ENCODE data around the gene HES3.

The HES3 gene

DNA sequence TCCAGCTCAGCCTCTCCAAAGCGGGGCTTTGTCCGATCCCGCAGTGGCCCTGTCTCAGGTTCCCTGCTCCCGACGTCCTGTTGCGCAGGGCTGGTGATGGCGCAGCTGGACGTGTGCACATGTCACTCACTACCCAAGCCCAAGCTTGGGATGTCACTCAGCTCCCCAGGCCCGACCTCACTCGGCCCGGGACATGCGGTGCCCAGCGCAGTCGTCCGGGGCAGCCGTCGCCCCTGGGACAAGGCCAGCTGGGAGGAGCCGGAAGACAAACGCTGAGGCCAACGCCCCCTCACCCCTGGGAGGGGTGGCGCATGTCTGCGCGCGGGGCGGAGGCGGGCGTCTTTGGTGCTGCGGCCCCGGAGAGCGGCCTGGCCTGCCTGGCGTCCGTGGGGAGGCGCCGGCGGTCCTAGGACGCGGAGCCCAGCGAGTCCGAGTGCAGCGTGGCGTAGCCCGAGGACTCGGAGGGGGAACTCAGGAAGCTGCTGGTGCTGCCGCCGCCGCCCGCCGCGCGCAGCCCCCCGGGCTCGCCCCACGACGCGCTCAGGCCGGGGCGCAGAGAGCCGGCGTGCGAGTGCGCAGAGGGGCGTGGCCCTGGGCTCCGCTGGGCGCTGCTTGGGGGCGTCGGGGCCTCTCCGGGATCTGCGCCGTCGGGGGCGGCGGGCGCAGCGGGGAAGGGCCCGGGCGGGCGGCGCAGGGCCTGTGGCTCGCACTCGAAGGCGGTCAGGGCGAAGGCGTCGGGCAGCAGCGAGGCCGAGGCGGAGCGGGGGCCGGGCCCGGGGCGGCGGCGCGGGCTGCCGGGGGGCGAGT, 5.2 kb downstream of the HES3 start:
- H2BK12ac ChIP-seq (ENCODE audit: low read length in 2 of 2): no peak overlapping the region
- H2AFZ ChIP-seq (ENCODE audit: low read depth, low read length): no peak overlapping the region
- H3K4me2 ChIP-seq (ENCODE audit: low read length, poor library complexity, severe bottlenecking): peak overlapping the region; percentile 16
- no peak overlapping the region for H3K23ac ChIP-seq (ENCODE audit: low read length in 2 of 2)
- H3K4ac ChIP-seq (ENCODE audit: low read depth in 1 of 2, low read length in 2 of 2): no peak overlapping the region
- peaks cover 0 to 11% of the 10 kb centered on the region in 2 experiments for H3K36me3 ChIP-seq (ENCODE audit: control insufficient read depth in 1 of 2, insufficient read depth in 2 of 2, low read depth in 1 of 2, low read length in 2 of 2)
- no peak overlapping the region for H2BK5ac ChIP-seq (ENCODE audit: low read depth, low read length, poor library complexity, severe bottlenecking)
- no peak overlapping the region for H3K27ac ChIP-seq (ENCODE audit: low read length, poor library complexity, severe bottlenecking)
- no peaks in the 10 kb centered on the region for H3K79me1 ChIP-seq (replicated peaks; ENCODE audit: low read length, poor library complexity, severe bottlenecking)
- H3K9me3 ChIP-seq (ENCODE audit: control insufficient read depth, low read length): no peaks in the 10 kb centered on the region
- H3K14ac ChIP-seq (ENCODE audit: low read length in 2 of 2): no peak overlapping the region
- peak overlapping the region in 1 of 2 experiments; percentile 32 for H3K4me3 ChIP-seq (ENCODE audit: insufficient read depth in 1 of 2, low read depth in 1 of 2, low read length in 2 of 2)
- H3K9ac ChIP-seq (ENCODE audit: low read length): no peak overlapping the region
- H4K91ac ChIP-seq (ENCODE audit: low read length): no peak overlapping the region
- H3K18ac ChIP-seq (ENCODE audit: low read depth in 1 of 2, low read length in 2 of 2): no peak overlapping the region
- 9% methylated on average over 55 of the region's 96 CpGs for WGBS
- no peak overlapping the region for H2BK15ac ChIP-seq (ENCODE audit: low read depth, poor library complexity, severe bottlenecking)
- no peak overlapping the region for H2AK5ac ChIP-seq (ENCODE audit: low read length, severe bottlenecking)
- no peak overlapping the region for H2BK120ac ChIP-seq (ENCODE audit: low read depth, low read length)
- no peak overlapping the region for H4K8ac ChIP-seq (ENCODE audit: low read length)
- peaks cover 63 to 72% of the 10 kb centered on the region in 2 experiments for H3K27me3 ChIP-seq (ENCODE audit: control insufficient read depth in 1 of 2, insufficient read depth in 1 of 2, low read length in 2 of 2)
- DNase-seq: no peak
- H3K4me1 ChIP-seq (ENCODE audit: control insufficient read depth, insufficient read depth, low read depth, low read length): peaks cover 30% of the 10 kb centered on the region

DNA sequence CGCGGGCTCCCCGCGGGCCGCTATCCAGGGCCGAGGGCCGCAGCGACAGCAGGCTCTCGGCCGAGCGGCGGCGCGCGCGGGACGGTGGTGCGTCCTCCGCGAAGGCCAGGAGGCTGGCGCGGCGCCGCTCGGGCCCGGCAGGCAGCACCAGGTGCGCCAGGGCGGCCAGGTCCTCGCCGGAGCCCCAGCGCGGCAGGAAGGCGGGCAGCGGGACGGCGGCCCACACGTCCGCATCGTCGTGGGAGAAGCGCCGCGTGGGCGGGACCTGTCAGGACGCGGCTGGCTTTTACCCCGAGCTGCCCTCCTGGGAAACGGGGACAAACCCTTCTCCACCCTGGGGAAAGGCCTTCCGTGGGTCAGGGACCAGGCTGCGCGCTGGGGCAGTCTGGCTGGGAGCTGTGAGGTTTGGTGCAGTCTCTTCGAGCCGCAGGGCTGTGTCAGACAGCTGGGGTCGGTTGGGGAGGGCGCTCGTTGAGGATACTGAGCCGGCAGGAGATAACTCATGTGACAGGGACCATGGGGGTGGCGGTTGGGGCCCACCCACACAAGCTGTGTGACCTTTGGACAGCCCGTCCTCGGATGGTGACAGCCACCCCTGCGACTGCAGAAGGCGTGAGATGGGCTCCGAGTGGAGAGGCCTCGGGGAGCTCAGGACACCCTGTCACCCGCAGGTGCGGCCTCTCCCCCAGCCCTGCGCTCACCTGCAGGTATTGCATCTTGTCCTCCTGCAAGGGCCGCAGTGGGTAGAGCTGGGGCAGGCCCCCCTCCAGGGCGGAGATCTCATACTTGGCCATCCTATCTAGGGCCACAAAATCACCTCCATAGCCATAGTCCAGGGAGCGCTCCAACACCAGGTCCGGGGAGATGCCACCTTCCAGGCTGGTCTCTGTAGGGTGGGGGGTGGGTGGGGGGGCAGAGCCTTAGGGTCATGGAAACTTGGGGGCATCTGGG, 6.0 kb downstream of the HES3 start:
- no peak overlapping the region for H4K8ac ChIP-seq (ENCODE audit: low read length)
- H2AK5ac ChIP-seq (ENCODE audit: low read length, severe bottlenecking): no peak overlapping the region
- no peak overlapping the region for H2AFZ ChIP-seq (ENCODE audit: low read depth, low read length)
- H3K79me1 ChIP-seq (replicated peaks; ENCODE audit: low read length, poor library complexity, severe bottlenecking): no peaks in the 10 kb centered on the region
- WGBS: 20% methylated on average over 66 of the region's 71 CpGs
- peak overlapping the region in 1 of 2 experiments; percentile 27 for H3K4me3 ChIP-seq (ENCODE audit: insufficient read depth in 1 of 2, low read depth in 1 of 2, low read length in 2 of 2)
- no peak overlapping the region for H2BK15ac ChIP-seq (ENCODE audit: low read depth, poor library complexity, severe bottlenecking)
- DNase-seq: no peak
- no peak overlapping the region for H2BK120ac ChIP-seq (ENCODE audit: low read depth, low read length)
- no peak overlapping the region for H3K4me2 ChIP-seq (ENCODE audit: low read length, poor library complexity, severe bottlenecking)
- H3K9ac ChIP-seq (ENCODE audit: low read length): no peak overlapping the region
- no peak overlapping the region for H4K91ac ChIP-seq (ENCODE audit: low read length)
- H3K36me3 ChIP-seq (ENCODE audit: control insufficient read depth in 1 of 2, insufficient read depth in 2 of 2, low read depth in 1 of 2, low read length in 2 of 2): peaks cover 0 to 16% of the 10 kb centered on the region in 2 experiments
- no peak overlapping the region for H3K4ac ChIP-seq (ENCODE audit: low read depth in 1 of 2, low read length in 2 of 2)
- no peak overlapping the region for H2BK5ac ChIP-seq (ENCODE audit: low read depth, low read length, poor library complexity, severe bottlenecking)
- H3K14ac ChIP-seq (ENCODE audit: low read length in 2 of 2): no peak overlapping the region
- peaks cover 29% of the 10 kb centered on the region for H3K4me1 ChIP-seq (ENCODE audit: control insufficient read depth, insufficient read depth, low read depth, low read length)
- H3K27ac ChIP-seq (ENCODE audit: low read length, poor library complexity, severe bottlenecking): no peak overlapping the region
- peaks cover 56 to 65% of the 10 kb centered on the region in 2 experiments for H3K27me3 ChIP-seq (ENCODE audit: control insufficient read depth in 1 of 2, insufficient read depth in 1 of 2, low read length in 2 of 2)
- no peak overlapping the region for H3K18ac ChIP-seq (ENCODE audit: low read depth in 1 of 2, low read length in 2 of 2)
- H3K9me3 ChIP-seq (ENCODE audit: control insufficient read depth, low read length): no peaks in the 10 kb centered on the region
- H2BK12ac ChIP-seq (ENCODE audit: low read length in 2 of 2): no peak overlapping the region
- peak overlapping the region in 1 of 2 experiments; percentile 73 for H3K23ac ChIP-seq (ENCODE audit: low read length in 2 of 2)

DNA sequence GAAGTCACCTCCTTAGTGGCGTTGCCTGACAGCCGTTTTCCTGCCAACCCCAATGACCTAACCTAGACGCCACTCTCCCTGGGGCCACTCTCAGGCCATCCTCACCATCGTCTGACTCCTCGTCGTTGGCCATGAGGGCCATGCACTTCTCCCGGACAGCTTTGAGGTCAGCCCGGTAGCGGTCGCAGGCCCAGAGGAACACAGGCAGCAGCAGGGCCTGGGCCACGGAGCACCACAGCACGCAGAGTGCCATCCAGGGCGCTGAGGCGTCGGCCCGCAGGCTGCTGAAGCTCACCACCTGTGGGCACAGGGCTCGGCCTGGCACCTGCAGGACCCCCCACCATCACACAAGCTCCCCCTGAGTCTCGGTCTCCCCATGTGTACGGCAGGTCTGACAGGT, 7.3 kb downstream of the HES3 start:
- Histone ChIP-seq H3K23ac (ENCODE audit: low read length in 2 of 2) (peak overlapping the region in 1 of 2 experiments; percentile 63), H3K14ac (ENCODE audit: low read length in 2 of 2) (no peak overlapping the region), H3K27me3 (ENCODE audit: control insufficient read depth in 1 of 2, insufficient read depth in 1 of 2, low read length in 2 of 2) (peaks cover 49 to 57% of the 10 kb centered on the region in 2 experiments), H3K9ac (ENCODE audit: low read length) (no peak overlapping the region), H3K9me3 (ENCODE audit: control insufficient read depth, low read length) (no peaks in the 10 kb centered on the region), H3K4me2 (ENCODE audit: low read length, poor library complexity, severe bottlenecking) (no peak overlapping the region), H3K4ac (ENCODE audit: low read depth in 1 of 2, low read length in 2 of 2) (no peak overlapping the region), H4K91ac (ENCODE audit: low read length) (peak overlapping the region; percentile 18), H3K79me1 (replicated peaks; ENCODE audit: low read length, poor library complexity, severe bottlenecking) (no peaks in the 10 kb centered on the region), H4K8ac (ENCODE audit: low read length) (peak overlapping the region; percentile 13), H3K36me3 (ENCODE audit: control insufficient read depth in 1 of 2, insufficient read depth in 2 of 2, low read depth in 1 of 2, low read length in 2 of 2) (peaks cover 0 to 16% of the 10 kb centered on the region in 2 experiments), H2BK120ac (ENCODE audit: low read depth, low read length) (no peak overlapping the region), H2BK15ac (ENCODE audit: low read depth, poor library complexity, severe bottlenecking) (no peak overlapping the region), H3K4me1 (ENCODE audit: control insufficient read depth, insufficient read depth, low read depth, low read length) (peaks cover 18% of the 10 kb centered on the region), H2BK5ac (ENCODE audit: low read depth, low read length, poor library complexity, severe bottlenecking) (no peak overlapping the region), H2BK12ac (ENCODE audit: low read length in 2 of 2) (no peak overlapping the region), H2AK5ac (ENCODE audit: low read length, severe bottlenecking) (no peak overlapping the region), H2AFZ (ENCODE audit: low read depth, low read length) (no peak overlapping the region), H3K18ac (ENCODE audit: low read depth in 1 of 2, low read length in 2 of 2) (no peak overlapping the region), H3K27ac (ENCODE audit: low read length, poor library complexity, severe bottlenecking) (no peak overlapping the region), H3K4me3 (ENCODE audit: insufficient read depth in 1 of 2, low read depth in 1 of 2, low read length in 2 of 2) (peak overlapping the region in 1 of 2 experiments; percentile 31)
- WGBS: 82% methylated on average over 11 of the region's 19 CpGs
- DNase-seq: no peak
